H1 (cell line): Measurements from ENCODE around the gene LDLRAP1. TPM values are rescaled to one million over a fixed set of nuclear protein-coding genes. Genes with fewer than 3 reads are reported as not detected.
A peak's percentile ranks its signal among the peaks of the same experiment; 100 is the strongest.

Experiments
- CHD7 ChIP-seq: fragments of 300-600 bp; sonication (generic); IDR thresholded peaks from 2 replicates; pipeline ENCODE4 v1.7.1; 2012; ENCODE audit warnings: low read length, moderate library complexity, mild to moderate bottlenecking, inconsistent platforms; ENCODE audit not compliant: insufficient replicate concordance
- KDM4A ChIP-seq: IDR thresholded peaks from one replicate; pipeline ENCODE4 v1.7.1; 2012; ENCODE audit warnings: low read depth, mild to moderate bottlenecking, moderate library complexity, low read length, inconsistent platforms; ENCODE audit not compliant: severe bottlenecking
- SIN3A ChIP-seq, 2 experiments: IDR thresholded peaks in 1 of 2; conservative IDR thresholded peaks in 1 of 2; 2 replicates each; pipeline ENCODE4 v1.6.1; 2011 to 2012; ENCODE audit warnings: low read length in 2 of 2, improper control_type of control experiment in 1 of 2, low read depth in 1 of 2, mild to moderate bottlenecking in 1 of 2
- TAF1 ChIP-seq: IDR thresholded peaks from 2 replicates; pipeline ENCODE4 v1.6.1; 2011; ENCODE audit warnings: mild to moderate bottlenecking, low read depth, low read length
- TAF7 ChIP-seq: optimal IDR thresholded peaks from 2 replicates; pipeline ENCODE3; 2011; ENCODE audit warnings: low read depth, mild to moderate bottlenecking, inconsistent platforms, low read length, moderate library complexity, borderline replicate concordance
- TBP ChIP-seq: IDR thresholded peaks from 2 replicates; pipeline ENCODE4 v1.6.1; 2011; ENCODE audit warnings: low read depth, low read length, improper control_type of control experiment
- polyA plus RNA-seq, 7 experiments: library from polyadenylated mRNA; depleted of rRNA in 3 of 7; stranded (reverse) in 5 of 7; unstranded in 2 of 7; fragments of >200 nt in 5 of 7; fragments of 200-250 nt in 2 of 7; gene quantifications; 1 replicate in 5 of 7; 2 replicates in 1 of 7; 4 replicates in 1 of 7; pipeline versions ENCODE4 v1.2.1 to v1.2.3, GENCODE V29; 2011 to 2013; ENCODE audit warnings: missing spikeins in 2 of 7, mixed read lengths in 2 of 7
- total RNA-seq: library from RNA; stranded (reverse); fragmentation: NEBNext Ultra II Directional; extraction: Animal tissue kit (Norgen Biotek cat#: 25700); gene quantifications from 2 replicates; pipeline ENCODE4 v1.2.1, GENCODE V29; 2021

LDLRAP1 gene
- total and polyA plus RNA-seq, 2 of the 8 experiments (the other 6 are each of a cell fraction or from before 2014, with no cell fraction given), result 12.8 to 13.2 TPM

- TF ChIP-seq CHD7 (no peak), KDM4A (peak; percentile 90), TBP (no peak), TAF7 (no peak), TAF1 (peak; percentile 51; the same call in 1 of the 2 replicates), SIN3A (conservative IDR thresholded peaks at IDR 0.05 in 1 of 2, IDR thresholded peaks at IDR 0.05 in 1 of 2; ENCODE audit: low read depth in 1 of 2, low read length in 2 of 2) (peak in 1 of 2 experiments; percentile 13; a peak in 1 of 4 replicates)
Measured at GRCh38 chr1:25543425-25544242, at the start of gene LDLRAP1 (continued).
